Jurkat, Clone E6-1 (cell line): ENCODE results near the gene NUFIP1.

Experiments used
- DNase-seq: peaks from one replicate; pipeline ENCODE4 v3.0.0-alpha.2; 2011; ENCODE audit warnings: low read depth, low spot score
- H3K4me3 ChIP-seq: 2 replicates; pipeline ENCODE4 v1.5.1; 2011; ENCODE audit warnings: mild to moderate bottlenecking, low read length, control low read depth, moderate library complexity

Gene NUFIP1

GRCh38 chr13:44895953-44896335, 93.3 kb downstream of the NUFIP1 start:
- no peak for DNase-seq

GRCh38 chr13:44895264-44895952, 93.9 kb downstream of the NUFIP1 start:
- no peak for DNase-seq
- H3K4me3 ChIP-seq = no peak overlapping the region

More at GRCh38 chr13:44895953-44896335, 93.3 kb downstream of the NUFIP1 start:
- no peak overlapping the region for H3K4me3 ChIP-seq

GRCh38 chr13:44894001-44894770, 95.1 kb downstream of the NUFIP1 start:
- no peak for DNase-seq
- no peak overlapping the region for H3K4me3 ChIP-seq
